ENCODE results near the gene SESN2.

SESN2 gene

GRCh38 chr1:28256197-28256827 lies 3.0 kb upstream of the SESN2 start:
- H3K4me3 ChIP-seq (ENCODE audit: low read depth, low read length), result no peak overlapping the region
- H3K9ac ChIP-seq (ENCODE audit: low read length), result no peak overlapping the region
- peaks cover 15% of the 10 kb centered on the region for H3K4me1 ChIP-seq (ENCODE audit: control insufficient read depth, insufficient read depth, low read length)
- H3K9me3 ChIP-seq (ENCODE audit: control insufficient read depth, insufficient read depth, low read depth, low read length), result no peaks in the 10 kb centered on the region
- no peaks in the 10 kb centered on the region for H3K36me3 ChIP-seq (ENCODE audit: control insufficient read depth, insufficient read depth, low read length)
- H3K27ac ChIP-seq (ENCODE audit: low read depth, low read length), result no peak overlapping the region
- no peaks in the 10 kb centered on the region for H3K27me3 ChIP-seq (ENCODE audit: control insufficient read depth, insufficient read depth, low read length)

GRCh38 chr1:28257736-28258135 lies 1.6 kb upstream of the SESN2 start:
- no peak overlapping the region for H3K9ac ChIP-seq (ENCODE audit: low read length)
- H3K9me3 ChIP-seq (ENCODE audit: control insufficient read depth, insufficient read depth, low read depth, low read length), result no peaks in the 10 kb centered on the region
- no peaks in the 10 kb centered on the region for H3K27me3 ChIP-seq (ENCODE audit: control insufficient read depth, insufficient read depth, low read length)
- H3K4me1 ChIP-seq (ENCODE audit: control insufficient read depth, insufficient read depth, low read length), result peaks cover 20% of the 10 kb centered on the region
- no peaks in the 10 kb centered on the region for H3K36me3 ChIP-seq (ENCODE audit: control insufficient read depth, insufficient read depth, low read length)
- no peak overlapping the region for H3K4me3 ChIP-seq (ENCODE audit: low read depth, low read length)
- no peak overlapping the region for H3K27ac ChIP-seq (ENCODE audit: low read depth, low read length)

GRCh38 chr1:28258628-28259251 lies 578 bp upstream of the SESN2 start:
- H3K27me3 ChIP-seq (ENCODE audit: control insufficient read depth, insufficient read depth, low read length), result no peaks in the 10 kb centered on the region
- H3K4me1 ChIP-seq (ENCODE audit: control insufficient read depth, insufficient read depth, low read length), result peaks cover 26% of the 10 kb centered on the region
- no peaks in the 10 kb centered on the region for H3K36me3 ChIP-seq (ENCODE audit: control insufficient read depth, insufficient read depth, low read length)
- peak overlapping the region; percentile 95 for H3K4me3 ChIP-seq (ENCODE audit: low read depth, low read length)
- H3K9me3 ChIP-seq (ENCODE audit: control insufficient read depth, insufficient read depth, low read depth, low read length), result no peaks in the 10 kb centered on the region
- no peak overlapping the region for H3K9ac ChIP-seq (ENCODE audit: low read length)
- no peak overlapping the region for H3K27ac ChIP-seq (ENCODE audit: low read depth, low read length)

GRCh38 chr1:28259934-28260802 lies 850 bp downstream of the SESN2 start:
- Histone ChIP-seq H3K9ac (ENCODE audit: low read length) (peak overlapping the region; percentile 94), H3K36me3 (ENCODE audit: control insufficient read depth, insufficient read depth, low read length) (no peaks in the 10 kb centered on the region), H3K4me1 (ENCODE audit: control insufficient read depth, insufficient read depth, low read length) (peaks cover 35% of the 10 kb centered on the region), H3K4me3 (ENCODE audit: low read depth, low read length) (peak overlapping the region; percentile 95), H3K9me3 (ENCODE audit: control insufficient read depth, insufficient read depth, low read depth, low read length) (no peaks in the 10 kb centered on the region), H3K27me3 (ENCODE audit: control insufficient read depth, insufficient read depth, low read length) (no peaks in the 10 kb centered on the region), H3K27ac (ENCODE audit: low read depth, low read length) (peak overlapping the region; percentile 96)

GRCh38 chr1:28260803-28261174 lies 1.5 kb downstream of the SESN2 start:
- Histone ChIP-seq H3K9me3 (ENCODE audit: control insufficient read depth, insufficient read depth, low read depth, low read length) (no peaks in the 10 kb centered on the region), H3K27ac (ENCODE audit: low read depth, low read length) (no peak overlapping the region), H3K4me1 (ENCODE audit: control insufficient read depth, insufficient read depth, low read length) (peaks cover 38% of the 10 kb centered on the region), H3K4me3 (ENCODE audit: low read depth, low read length) (peak overlapping the region; percentile 95), H3K9ac (ENCODE audit: low read length) (peak overlapping the region; percentile 61), H3K36me3 (ENCODE audit: control insufficient read depth, insufficient read depth, low read length) (no peaks in the 10 kb centered on the region), H3K27me3 (ENCODE audit: control insufficient read depth, insufficient read depth, low read length) (no peaks in the 10 kb centered on the region)

- Histone ChIP-seq H3K9me3 (ENCODE audit: control insufficient read depth, insufficient read depth, low read depth, low read length) (no peaks in the 10 kb centered on the region), H3K27ac (ENCODE audit: low read depth, low read length) (no peak overlapping the region), H3K27me3 (ENCODE audit: control insufficient read depth, insufficient read depth, low read length) (no peaks in the 10 kb centered on the region), H3K9ac (ENCODE audit: low read length) (no peak overlapping the region), H3K4me1 (ENCODE audit: control insufficient read depth, insufficient read depth, low read length) (peaks cover 44% of the 10 kb centered on the region), H3K36me3 (ENCODE audit: control insufficient read depth, insufficient read depth, low read length) (peaks cover 11% of the 10 kb centered on the region), H3K4me3 (ENCODE audit: low read depth, low read length) (no peak overlapping the region; the same call in 1 of the 2 replicates)
Measured at GRCh38 chr1:28264897-28265296, 5.6 kb downstream of the SESN2 start.

- Histone ChIP-seq H3K27ac (ENCODE audit: low read depth, low read length) (no peak overlapping the region), H3K9ac (ENCODE audit: low read length) (no peak overlapping the region), H3K9me3 (ENCODE audit: control insufficient read depth, insufficient read depth, low read depth, low read length) (no peaks in the 10 kb centered on the region), H3K4me1 (ENCODE audit: control insufficient read depth, insufficient read depth, low read length) (peaks cover 44% of the 10 kb centered on the region), H3K36me3 (ENCODE audit: control insufficient read depth, insufficient read depth, low read length) (peaks cover 11% of the 10 kb centered on the region), H3K4me3 (ENCODE audit: low read depth, low read length) (no peak overlapping the region), H3K27me3 (ENCODE audit: control insufficient read depth, insufficient read depth, low read length) (no peaks in the 10 kb centered on the region)
Measured at GRCh38 chr1:28265577-28265976, 6.3 kb downstream of the SESN2 start.

GRCh38 chr1:28266920-28267322 lies 7.6 kb downstream of the SESN2 start:
- Histone ChIP-seq H3K4me1 (ENCODE audit: control insufficient read depth, insufficient read depth, low read length) (peaks cover 35% of the 10 kb centered on the region), H3K27me3 (ENCODE audit: control insufficient read depth, insufficient read depth, low read length) (no peaks in the 10 kb centered on the region), H3K9me3 (ENCODE audit: control insufficient read depth, insufficient read depth, low read depth, low read length) (no peaks in the 10 kb centered on the region), H3K9ac (ENCODE audit: low read length) (no peak overlapping the region), H3K27ac (ENCODE audit: low read depth, low read length) (no peak overlapping the region; the same call in 1 of the 2 replicates), H3K36me3 (ENCODE audit: control insufficient read depth, insufficient read depth, low read length) (peaks cover 25% of the 10 kb centered on the region), H3K4me3 (ENCODE audit: low read depth, low read length) (no peak overlapping the region)

GRCh38 chr1:28267633-28268032 lies 8.3 kb downstream of the SESN2 start:
- no peaks in the 10 kb centered on the region for H3K9me3 ChIP-seq (ENCODE audit: control insufficient read depth, insufficient read depth, low read depth, low read length)
- no peaks in the 10 kb centered on the region for H3K27me3 ChIP-seq (ENCODE audit: control insufficient read depth, insufficient read depth, low read length)
- H3K27ac ChIP-seq (ENCODE audit: low read depth, low read length), result no peak overlapping the region
- peaks cover 33% of the 10 kb centered on the region for H3K4me1 ChIP-seq (ENCODE audit: control insufficient read depth, insufficient read depth, low read length)
- no peak overlapping the region for H3K4me3 ChIP-seq (ENCODE audit: low read depth, low read length)
- peaks cover 32% of the 10 kb centered on the region for H3K36me3 ChIP-seq (ENCODE audit: control insufficient read depth, insufficient read depth, low read length)
- no peak overlapping the region for H3K9ac ChIP-seq (ENCODE audit: low read length)

GRCh38 chr1:28269529-28269928 lies 10.2 kb downstream of the SESN2 start:
- Histone ChIP-seq H3K4me3 (ENCODE audit: low read depth, low read length) (no peak overlapping the region), H3K4me1 (ENCODE audit: control insufficient read depth, insufficient read depth, low read length) (peaks cover 24% of the 10 kb centered on the region), H3K27me3 (ENCODE audit: control insufficient read depth, insufficient read depth, low read length) (no peaks in the 10 kb centered on the region), H3K9ac (ENCODE audit: low read length) (no peak overlapping the region), H3K9me3 (ENCODE audit: control insufficient read depth, insufficient read depth, low read depth, low read length) (no peaks in the 10 kb centered on the region), H3K27ac (ENCODE audit: low read depth, low read length) (no peak overlapping the region), H3K36me3 (ENCODE audit: control insufficient read depth, insufficient read depth, low read length) (peaks cover 51% of the 10 kb centered on the region)
